Measurements from ENCODE around the gene SPOCK2.

- TF ChIP-seq POLR2A (IDR thresholded peaks at IDR 0.05) = no peak
- TF ChIP-seq CTCF (IDR thresholded peaks at IDR 0.05) = no peak
These were observed 77.3 kb downstream of the SPOCK2 start for GRCh38 chr10:72011016-72011415.
